Left lung (tissue), 14 donors: ENCODE measurements around the gene CATSPERE. TPM values are rescaled to one million over a fixed set of nuclear protein-coding genes. Genes with fewer than 3 reads are reported as not detected.

Experiments used
- ATAC-seq: fragments of 200-7000 bp; cut with Tn5 transposase; one replicate; pipeline ENCODE4 v1.9.1; 2020; ENCODE audit warnings: moderate library complexity
- DNase-seq, 4 donors: peaks; one replicate each; pipeline ENCODE4 v3.0.0-alpha.2; 2013 to 2020
- H3K27ac ChIP-seq, 2 donors: fragments of 200-600 bp; sonication (generic) in 1 of 2; one replicate each; pipeline versions ENCODE4 v1.5.0 to v1.8.0; 2020 to 2021
- H3K27me3 ChIP-seq, 2 donors: fragments of 200-600 bp; sonication (generic) in 1 of 2; one replicate each; pipeline versions ENCODE4 v1.5.0 to v1.8.0; 2020 to 2021
- H3K36me3 ChIP-seq, 2 donors: fragments of 200-600 bp; sonication (generic) in 1 of 2; one replicate each; pipeline versions ENCODE4 v1.5.0 to v1.8.0; 2020 to 2021
- H3K4me1 ChIP-seq, 2 donors: fragments of 200-600 bp; one replicate each; pipeline ENCODE4 v1.8.0; 2021
- H3K4me3 ChIP-seq, 2 donors: fragments of 200-600 bp; sonication (generic) in 1 of 2; one replicate each; pipeline versions ENCODE4 v1.5.0 to v1.8.0; 2020 to 2021; ENCODE audit warnings: mild to moderate bottlenecking in 1 of 2
- H3K9me3 ChIP-seq, 2 donors: fragments of 200-600 bp; sonication (generic) in 1 of 2; one replicate each; pipeline versions ENCODE4 v1.5.0 to v1.8.0; 2020 to 2021
- intact Hi-C, 2 donors: fragments of 100-400 bp; cut with DNase I; formaldehyde crosslinking; loops; one replicate each; pipeline versions ENCODE4 v1.11.2 to v1.14.2; 2022
- long read RNA-seq, 12 donors: library from polyadenylated mRNA in 2 of 12; unstranded in 2 of 12; transcript quantifications; one replicate each; pipeline ENCODE4 v2.0.0 and lab custom pipeline, GENCODE V29; 2019 to 2026
- polyA plus RNA-seq, 6 donors: library from polyadenylated mRNA; unstranded; fragments of 120-200 nt; gene quantifications; one replicate each; pipeline ENCODE4 v1.2.1, GENCODE V29; 2013; ENCODE audit not compliant: insufficient read length in 6 of 6
- total RNA-seq, 2 donors: library from RNA; stranded (reverse); fragmentation: NEBNext Ultra II Directional; extraction: Animal tissue kit (Norgen Biotek cat#: 25700); gene quantifications; one replicate each; pipeline ENCODE4 v1.2.1, GENCODE V29; 2021
- TF ChIP-seq, protein P1 (sequence below), 2 donors: fragments of 200-600 bp; sonication (generic) in 1 of 2; IDR thresholded peaks; one replicate each; pipeline versions ENCODE4 v1.5.0 to v1.8.0; 2021; ENCODE audit warnings: antibody characterized with exemption in 2 of 2
- donor health status: DM: no; HTN: yes; CAD: no.
- donor health status: DM: no; HTN: no; CAD: no.

The CATSPERE gene, protein sequence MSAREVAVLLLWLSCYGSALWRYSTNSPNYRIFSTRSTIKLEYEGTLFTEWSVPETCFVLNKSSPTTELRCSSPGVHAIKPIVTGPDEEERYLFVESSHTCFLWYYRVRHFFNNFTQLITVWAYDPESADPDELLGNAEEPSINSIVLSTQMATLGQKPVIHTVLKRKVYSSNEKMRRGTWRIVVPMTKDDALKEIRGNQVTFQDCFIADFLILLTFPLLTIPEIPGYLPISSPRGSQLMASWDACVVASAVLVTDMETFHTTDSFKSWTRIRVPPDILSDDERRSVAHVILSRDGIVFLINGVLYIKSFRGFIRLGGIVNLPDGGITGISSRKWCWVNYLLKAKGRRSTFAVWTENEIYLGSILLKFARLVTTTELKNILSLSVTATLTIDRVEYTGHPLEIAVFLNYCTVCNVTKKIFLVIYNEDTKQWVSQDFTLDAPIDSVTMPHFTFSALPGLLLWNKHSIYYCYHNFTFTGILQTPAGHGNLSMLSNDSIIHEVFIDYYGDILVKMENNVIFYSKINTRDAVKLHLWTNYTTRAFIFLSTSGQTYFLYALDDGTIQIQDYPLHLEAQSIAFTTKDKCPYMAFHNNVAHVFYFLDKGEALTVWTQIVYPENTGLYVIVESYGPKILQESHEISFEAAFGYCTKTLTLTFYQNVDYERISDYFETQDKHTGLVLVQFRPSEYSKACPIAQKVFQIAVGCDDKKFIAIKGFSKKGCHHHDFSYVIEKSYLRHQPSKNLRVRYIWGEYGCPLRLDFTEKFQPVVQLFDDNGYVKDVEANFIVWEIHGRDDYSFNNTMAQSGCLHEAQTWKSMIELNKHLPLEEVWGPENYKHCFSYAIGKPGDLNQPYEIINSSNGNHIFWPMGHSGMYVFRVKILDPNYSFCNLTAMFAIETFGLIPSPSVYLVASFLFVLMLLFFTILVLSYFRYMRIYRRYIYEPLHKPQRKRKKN
- total RNA-seq (under 1 TPM; 0.92 to 0.96 TPM), polyA plus RNA-seq (1 to 10 TPM in 5 of 6 donors, under 1 TPM in 1; 0.84 to 2.1 (median 1.9) TPM)
- long read RNA-seq, donor 1: 0 reads
- long read RNA-seq, donor 2: 0 reads
- long read RNA-seq, donor 3: 0 reads
- long read RNA-seq, donor 4: 0 reads
- long read RNA-seq, donor 5: 0 reads
- long read RNA-seq, donor 6: 0 reads
- long read RNA-seq, donor 7: 0 reads
- long read RNA-seq, donor 8: 0 reads
- long read RNA-seq, donor 9: 0 reads
- long read RNA-seq, donor 10: 0 reads
- long read RNA-seq, donor 11: 0 reads
- long read RNA-seq, donor 12: 0 reads

DNA sequence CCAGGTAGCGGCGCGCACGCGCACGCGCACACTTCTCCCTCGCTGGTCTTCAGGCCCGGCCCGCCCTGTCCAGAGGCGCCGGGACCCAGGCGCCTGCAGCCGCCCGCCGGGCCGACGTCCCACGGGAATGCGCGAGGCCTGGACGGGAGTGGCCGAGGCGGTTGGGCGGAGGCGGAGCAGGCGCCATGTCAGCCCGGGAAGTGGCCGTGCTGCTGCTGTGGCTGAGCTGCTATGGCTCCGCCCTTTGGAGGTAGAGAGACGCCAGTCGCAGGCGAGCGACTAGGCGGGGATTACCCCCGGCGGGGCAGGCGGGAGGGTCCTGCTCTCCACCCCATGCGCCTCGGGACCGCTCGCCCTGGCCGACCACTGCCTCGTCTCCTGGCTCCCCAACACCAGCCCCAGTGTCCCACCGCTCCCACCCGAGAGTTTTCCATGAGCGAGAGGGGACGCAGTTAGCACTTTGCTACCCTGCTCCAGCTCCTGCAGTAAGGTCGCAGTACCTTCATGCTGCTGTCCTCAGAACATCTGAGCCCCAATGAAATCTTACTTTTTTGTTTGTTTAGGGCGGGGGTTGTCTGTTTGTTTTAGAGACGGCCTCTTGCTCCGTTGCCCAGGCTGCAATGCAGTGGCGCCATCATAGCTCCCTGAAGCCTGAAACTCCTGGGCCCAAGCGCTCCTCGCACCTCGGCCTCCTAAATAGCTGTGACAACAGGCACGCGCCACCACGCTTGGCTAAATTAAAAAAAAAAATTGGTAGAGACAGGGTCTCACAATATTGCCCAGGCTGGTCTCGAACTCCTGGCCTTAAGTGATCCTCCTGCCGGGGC lies at the start of gene CATSPERE:
Gene CATSPERE (plus strand): TSS at position 29 of the 827 bp plus-strand sequence. CDS start 157 bp downstream, at position 186.
- TF ChIP-seq, protein P1, sequence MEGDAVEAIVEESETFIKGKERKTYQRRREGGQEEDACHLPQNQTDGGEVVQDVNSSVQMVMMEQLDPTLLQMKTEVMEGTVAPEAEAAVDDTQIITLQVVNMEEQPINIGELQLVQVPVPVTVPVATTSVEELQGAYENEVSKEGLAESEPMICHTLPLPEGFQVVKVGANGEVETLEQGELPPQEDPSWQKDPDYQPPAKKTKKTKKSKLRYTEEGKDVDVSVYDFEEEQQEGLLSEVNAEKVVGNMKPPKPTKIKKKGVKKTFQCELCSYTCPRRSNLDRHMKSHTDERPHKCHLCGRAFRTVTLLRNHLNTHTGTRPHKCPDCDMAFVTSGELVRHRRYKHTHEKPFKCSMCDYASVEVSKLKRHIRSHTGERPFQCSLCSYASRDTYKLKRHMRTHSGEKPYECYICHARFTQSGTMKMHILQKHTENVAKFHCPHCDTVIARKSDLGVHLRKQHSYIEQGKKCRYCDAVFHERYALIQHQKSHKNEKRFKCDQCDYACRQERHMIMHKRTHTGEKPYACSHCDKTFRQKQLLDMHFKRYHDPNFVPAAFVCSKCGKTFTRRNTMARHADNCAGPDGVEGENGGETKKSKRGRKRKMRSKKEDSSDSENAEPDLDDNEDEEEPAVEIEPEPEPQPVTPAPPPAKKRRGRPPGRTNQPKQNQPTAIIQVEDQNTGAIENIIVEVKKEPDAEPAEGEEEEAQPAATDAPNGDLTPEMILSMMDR (IDR thresholded peaks at IDR 0.05): no peak
- Histone ChIP-seq H3K9me3 (peaks cover 0 to 3% of the 10 kb centered on the region in 2 donors), H3K36me3 (no peaks in the 10 kb centered on the region), H3K27me3 (no peaks in the 10 kb centered on the region), H3K4me3 (peak within 1 kb of the TSS; percentile 51 to 52), H3K27ac (peak within 1 kb of the TSS; percentile 88 to 89), H3K4me1 (peaks cover 6 to 16% of the 10 kb centered on the region in 2 donors)
- ATAC-seq: peak; percentile 98
- DNase-seq: peak; percentile 78 to 98 (median 90)
- intact Hi-C loops: no loop called here

DNA sequence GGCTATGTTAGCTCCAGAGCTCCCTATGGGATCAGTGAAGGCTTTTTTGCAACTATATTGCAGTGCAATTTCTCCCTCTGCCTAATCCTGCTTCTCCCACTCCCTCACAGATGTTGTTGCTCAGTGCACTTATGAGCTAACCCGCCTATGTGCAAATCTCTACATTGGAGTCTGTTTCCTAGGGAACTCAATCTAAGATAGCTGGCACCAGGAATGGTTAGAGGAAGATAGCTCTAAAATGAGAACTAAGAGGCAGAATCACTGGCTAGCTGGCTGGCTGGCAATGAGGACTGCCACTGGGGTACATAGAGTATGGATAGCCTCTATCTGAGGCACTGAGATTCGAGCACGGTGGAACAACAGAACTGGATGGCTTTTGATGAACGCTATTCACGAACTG lies 48.9 kb upstream of the CATSPERE start:
- Histone ChIP-seq H3K36me3 (peaks cover 5 to 96% of the 10 kb centered on the region in 2 donors), H3K4me3 (no peak overlapping the region), H3K4me1 (peaks cover 0 to 17% of the 10 kb centered on the region in 2 donors), H3K27ac (peak overlapping the region in 1 of 2 donors; percentile 9), H3K27me3 (no peaks in the 10 kb centered on the region), H3K9me3 (no peaks in the 10 kb centered on the region)
- TF ChIP-seq, protein P1 (IDR thresholded peaks at IDR 0.05): no peak
- no peak for ATAC-seq
- intact Hi-C loops: no loop called here
- DNase-seq: no peak

DNA sequence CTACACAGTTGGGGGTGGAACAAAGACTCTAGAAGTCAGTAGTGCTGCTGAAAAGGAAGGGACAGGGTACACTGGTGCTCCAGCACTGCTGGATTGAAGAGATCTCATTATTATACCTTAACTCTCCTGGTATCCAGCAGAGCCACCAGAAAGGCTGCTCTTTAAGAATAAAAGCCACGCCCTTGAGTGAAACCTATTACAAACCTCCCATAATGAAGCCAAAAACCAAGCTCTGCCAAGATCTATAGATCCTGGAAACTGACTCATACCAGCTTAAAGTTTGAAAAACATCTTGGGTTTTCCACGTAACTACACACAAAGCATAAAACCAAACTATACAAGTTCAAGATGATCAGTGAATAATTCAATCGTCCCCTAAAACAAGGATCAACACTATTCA lies 47.3 kb upstream of the CATSPERE start:
- Histone ChIP-seq H3K9me3 (no peaks in the 10 kb centered on the region), H3K4me3 (no peak overlapping the region), H3K4me1 (peaks cover 0 to 17% of the 10 kb centered on the region in 2 donors), H3K36me3 (peaks cover 5 to 97% of the 10 kb centered on the region in 2 donors), H3K27me3 (no peaks in the 10 kb centered on the region), H3K27ac (no peak overlapping the region)
- intact Hi-C loops: no loop called here
- ATAC-seq (no peak), DNase-seq (no peak)
- TF ChIP-seq, protein P1 (IDR thresholded peaks at IDR 0.05): no peak

DNA sequence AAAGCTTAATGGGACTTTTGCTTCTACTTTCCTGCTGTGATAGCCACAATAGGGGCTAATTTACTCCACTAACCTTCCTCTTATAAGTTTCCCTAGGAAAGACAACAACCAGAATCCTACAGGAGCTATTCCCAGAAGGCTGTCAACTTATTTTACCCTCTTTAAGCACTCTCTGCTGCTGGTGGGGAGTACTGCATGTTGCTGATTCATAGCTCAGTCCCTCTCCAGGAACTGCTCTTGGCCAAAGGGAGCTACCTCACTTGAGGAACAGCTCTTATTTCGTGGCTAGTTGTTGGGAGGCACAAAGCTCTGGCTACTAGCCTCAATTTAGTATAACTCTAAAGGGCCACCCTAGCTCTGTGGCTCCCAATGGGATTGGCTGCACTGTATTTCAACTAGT lies 46.5 kb upstream of the CATSPERE start:
- no peaks in the 10 kb centered on the region for H3K9me3 ChIP-seq
- H3K4me3 ChIP-seq: no peak overlapping the region
- DNase-seq: peak in 1 of 4 donors; percentile 45
- peak; percentile 88 for ATAC-seq
- no peaks in the 10 kb centered on the region for H3K27me3 ChIP-seq
- H3K36me3 ChIP-seq: peaks cover 5 to 89% of the 10 kb centered on the region in 2 donors
- TF ChIP-seq, protein P1 (IDR thresholded peaks at IDR 0.05): no peak
- intact Hi-C loops: no loop called here
- peak overlapping the region in 1 of 2 donors; percentile 5 for H3K27ac ChIP-seq
- peaks cover 0 to 12% of the 10 kb centered on the region in 2 donors for H3K4me1 ChIP-seq
